NCI-H2081 (cell line): ENCODE results near the gene PRCP.
"Not testable (repeated sequence)": the region's sequence is repeated elsewhere in the genome, so short reads cannot be mapped to it uniquely, and the experiment has no call there.

ENCODE experiments used
- DNase-seq, 2 experiments: peaks; one replicate each; lab custom pipeline; 2025; lab: John Stamatoyannopoulos, UW

The PRCP gene

GRCh38 chr11:82900277-82901164 is at the start of gene PRCP:
Gene PRCP (minus strand): TSS chr11:82900430. CDS start chr11:82900402, 28 bp downstream.
- DNase-seq = peak; percentile 84 to 88

- no peak for DNase-seq
These were observed 49.1 kb upstream of the PRCP start for GRCh38 chr11:82949352-82949751.

GRCh38 chr11:82945682-82946081 is 45.5 kb upstream of the PRCP start:
- no peak for DNase-seq

- DNase-seq = not testable (repeated sequence)
These were observed 44.8 kb upstream of the PRCP start for GRCh38 chr11:82945041-82945440.

- no peak for DNase-seq
These were observed 44.0 kb upstream of the PRCP start for GRCh38 chr11:82944198-82944597.

- DNase-seq = not testable (repeated sequence)
These were observed 43.2 kb upstream of the PRCP start for GRCh38 chr11:82943430-82943829.

GRCh38 chr11:82942376-82942775 is 42.1 kb upstream of the PRCP start:
- no peak for DNase-seq

GRCh38 chr11:82939456-82939855 is 39.2 kb upstream of the PRCP start:
- DNase-seq = no peak

GRCh38 chr11:82937554-82937953 is 37.3 kb upstream of the PRCP start:
- no peak for DNase-seq

- no peak for DNase-seq
These were observed 36.0 kb upstream of the PRCP start for GRCh38 chr11:82936261-82936660.

- no peak for DNase-seq
These were observed 32.3 kb upstream of the PRCP start for GRCh38 chr11:82932564-82932963.

GRCh38 chr11:82930734-82931133 is 30.5 kb upstream of the PRCP start:
- DNase-seq = no peak

- no peak for DNase-seq
These were observed 30.0 kb upstream of the PRCP start for GRCh38 chr11:82930229-82930628.

- DNase-seq = no peak
These were observed 28.9 kb upstream of the PRCP start for GRCh38 chr11:82929121-82929520.

- DNase-seq = peak; percentile 56 to 60
These were observed 27.1 kb upstream of the PRCP start for GRCh38 chr11:82927264-82927880.

- no peak for DNase-seq
These were observed 24.4 kb upstream of the PRCP start for GRCh38 chr11:82924522-82925224.

GRCh38 chr11:82922396-82923173 is 22.4 kb upstream of the PRCP start:
- DNase-seq = not testable (repeated sequence)

GRCh38 chr11:82920227-82920626 is 20.0 kb upstream of the PRCP start:
- DNase-seq = not testable (repeated sequence)

- not testable (repeated sequence) for DNase-seq
These were observed 19.6 kb upstream of the PRCP start for GRCh38 chr11:82919786-82920185.

- DNase-seq = no peak
These were observed 8.9 kb upstream of the PRCP start for GRCh38 chr11:82909015-82909640.

GRCh38 chr11:82908311-82908710 is 8.1 kb upstream of the PRCP start:
- no peak for DNase-seq
